ENCODE data around the gene CYBA. TPM values are rescaled to one million over a fixed set of nuclear protein-coding genes. Genes with fewer than 3 reads are reported as not detected.

CYBA gene
- total RNA-seq, 3 donors from 2014 or later = 150 to 316 (median 184) TPM

DNA sequence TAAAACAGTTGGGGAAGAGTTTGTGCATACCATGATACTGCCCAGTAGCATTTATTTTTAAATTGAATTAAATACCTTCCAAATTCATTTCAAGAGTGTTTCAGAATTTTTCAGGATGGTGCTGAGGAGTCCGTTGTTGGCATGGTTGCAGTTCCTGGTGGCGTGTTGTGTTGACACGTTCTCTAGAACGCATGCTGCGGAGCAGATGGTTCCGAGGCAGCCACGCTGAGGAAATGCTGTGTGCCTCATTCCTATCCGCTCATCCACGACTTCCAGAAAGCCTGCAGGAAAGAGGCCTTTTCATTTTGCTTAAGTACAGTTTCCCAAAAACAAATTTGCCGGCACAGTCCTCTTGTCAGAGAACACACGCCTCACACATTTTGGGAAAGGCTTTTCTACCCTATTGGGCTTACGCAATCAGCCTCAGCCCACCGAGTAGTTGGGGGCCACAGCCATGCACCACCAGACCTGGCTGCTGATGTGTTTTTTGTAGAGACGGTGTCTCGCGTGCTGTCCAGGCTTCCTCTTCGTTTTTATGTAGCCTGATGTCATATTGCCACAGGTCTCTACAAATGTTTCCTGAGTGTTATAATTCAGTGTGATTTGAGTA, 44.6 kb downstream of the CYBA start:
- intact Hi-C loops (cut with DNase I, micrococcal nuclease) = no loop called here

DNA sequence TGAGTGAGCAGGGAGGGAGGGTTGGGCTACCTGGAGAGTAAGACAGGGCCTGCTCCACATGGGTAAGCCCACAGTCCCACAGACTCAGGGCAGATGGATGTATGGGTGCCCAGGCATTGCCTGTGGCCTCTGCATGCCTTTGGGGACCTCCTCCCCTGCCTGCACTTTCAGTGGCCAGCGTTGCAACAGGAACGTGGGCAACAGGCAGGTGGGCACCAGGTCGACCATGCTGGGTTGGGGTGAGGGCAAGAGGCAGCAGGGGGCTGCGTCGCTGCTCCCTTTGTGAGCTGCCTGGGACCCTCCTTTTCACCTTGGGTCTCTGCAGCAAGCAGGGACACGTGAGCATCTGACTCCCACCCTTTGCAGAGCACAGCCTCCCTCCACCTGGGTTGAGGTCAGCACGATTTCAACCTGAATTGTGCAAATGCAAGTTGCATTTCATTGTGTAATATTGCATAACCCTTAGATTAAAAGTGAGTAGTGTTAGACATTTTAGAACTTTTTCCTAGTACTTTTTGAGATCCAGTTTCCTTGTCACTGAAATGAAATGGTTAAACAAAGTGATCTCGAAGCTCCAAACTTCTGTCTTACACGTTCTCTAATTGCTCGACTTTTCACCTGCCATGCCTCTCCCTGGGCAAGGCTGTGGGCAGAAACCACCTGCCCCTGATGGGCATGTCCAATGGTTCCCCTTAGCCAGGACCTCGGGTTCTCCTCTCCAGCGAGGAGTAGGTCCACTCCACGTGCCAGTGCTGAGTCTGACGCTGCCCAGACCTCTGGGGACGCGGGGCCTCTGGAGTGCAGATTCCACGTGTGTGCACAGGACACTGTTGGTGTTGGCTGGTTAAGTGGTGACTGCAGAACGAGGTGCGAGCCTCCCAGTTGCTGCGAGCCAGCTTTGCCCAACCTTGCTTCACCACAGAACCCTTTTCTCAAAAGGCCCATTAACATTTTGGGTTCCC, 45.4 kb downstream of the CYBA start:
- Histone ChIP-seq H3K4me1 (ENCODE audit: low read depth) (no peaks in the 10 kb centered on the region), H3K9me3 (no peaks in the 10 kb centered on the region), H3K36me3 (ENCODE audit: low read depth) (no peaks in the 10 kb centered on the region), H3K4me3 (no peak overlapping the region)
- TF ChIP-seq, protein P1, sequence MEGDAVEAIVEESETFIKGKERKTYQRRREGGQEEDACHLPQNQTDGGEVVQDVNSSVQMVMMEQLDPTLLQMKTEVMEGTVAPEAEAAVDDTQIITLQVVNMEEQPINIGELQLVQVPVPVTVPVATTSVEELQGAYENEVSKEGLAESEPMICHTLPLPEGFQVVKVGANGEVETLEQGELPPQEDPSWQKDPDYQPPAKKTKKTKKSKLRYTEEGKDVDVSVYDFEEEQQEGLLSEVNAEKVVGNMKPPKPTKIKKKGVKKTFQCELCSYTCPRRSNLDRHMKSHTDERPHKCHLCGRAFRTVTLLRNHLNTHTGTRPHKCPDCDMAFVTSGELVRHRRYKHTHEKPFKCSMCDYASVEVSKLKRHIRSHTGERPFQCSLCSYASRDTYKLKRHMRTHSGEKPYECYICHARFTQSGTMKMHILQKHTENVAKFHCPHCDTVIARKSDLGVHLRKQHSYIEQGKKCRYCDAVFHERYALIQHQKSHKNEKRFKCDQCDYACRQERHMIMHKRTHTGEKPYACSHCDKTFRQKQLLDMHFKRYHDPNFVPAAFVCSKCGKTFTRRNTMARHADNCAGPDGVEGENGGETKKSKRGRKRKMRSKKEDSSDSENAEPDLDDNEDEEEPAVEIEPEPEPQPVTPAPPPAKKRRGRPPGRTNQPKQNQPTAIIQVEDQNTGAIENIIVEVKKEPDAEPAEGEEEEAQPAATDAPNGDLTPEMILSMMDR (IDR thresholded peaks at IDR 0.05) = no peak
- ATAC-seq = no peak
- DNase-seq = no peak
- intact Hi-C loops (cut with DNase I, micrococcal nuclease) = no loop called here

More for the DNA sequence above, 44.6 kb downstream of the CYBA start:
- ATAC-seq (no peak), DNase-seq (no peak)
- Histone ChIP-seq H3K9me3 (no peaks in the 10 kb centered on the region), H3K4me1 (ENCODE audit: low read depth) (no peaks in the 10 kb centered on the region), H3K36me3 (ENCODE audit: low read depth) (no peaks in the 10 kb centered on the region), H3K4me3 (no peak overlapping the region)
- TF ChIP-seq, protein P1 (IDR thresholded peaks at IDR 0.05) = no peak

DNA sequence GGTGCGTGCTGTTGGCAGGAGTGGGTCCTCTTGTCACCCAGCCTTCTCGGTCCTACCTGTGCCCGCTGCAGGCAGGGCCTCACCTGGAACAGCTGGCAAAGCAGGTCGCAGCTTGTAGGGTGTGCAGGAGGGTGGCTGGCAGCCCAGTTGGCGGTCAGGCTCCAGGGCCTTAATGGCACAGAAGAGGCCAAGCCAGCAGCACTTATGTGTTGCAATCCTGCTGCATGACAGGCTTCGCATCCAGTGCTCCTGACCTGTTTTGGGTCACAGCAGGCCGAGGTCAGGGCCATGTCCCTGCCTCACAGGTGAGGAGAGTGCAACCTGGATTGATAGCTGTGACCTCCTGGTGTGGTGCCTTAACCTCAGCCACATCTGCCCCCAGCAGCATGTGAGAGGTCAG, 48.8 kb downstream of the CYBA start:
- DNase-seq (no peak), ATAC-seq (no peak)
- TF ChIP-seq, protein P1 (IDR thresholded peaks at IDR 0.05) = no peak
- H3K9me3 ChIP-seq = no peaks in the 10 kb centered on the region
- no peaks in the 10 kb centered on the region for H3K4me1 ChIP-seq (ENCODE audit: low read depth)
- intact Hi-C loops (cut with DNase I, micrococcal nuclease) = no loop called here
- no peak overlapping the region for H3K4me3 ChIP-seq
- no peaks in the 10 kb centered on the region for H3K36me3 ChIP-seq (ENCODE audit: low read depth)

DNA sequence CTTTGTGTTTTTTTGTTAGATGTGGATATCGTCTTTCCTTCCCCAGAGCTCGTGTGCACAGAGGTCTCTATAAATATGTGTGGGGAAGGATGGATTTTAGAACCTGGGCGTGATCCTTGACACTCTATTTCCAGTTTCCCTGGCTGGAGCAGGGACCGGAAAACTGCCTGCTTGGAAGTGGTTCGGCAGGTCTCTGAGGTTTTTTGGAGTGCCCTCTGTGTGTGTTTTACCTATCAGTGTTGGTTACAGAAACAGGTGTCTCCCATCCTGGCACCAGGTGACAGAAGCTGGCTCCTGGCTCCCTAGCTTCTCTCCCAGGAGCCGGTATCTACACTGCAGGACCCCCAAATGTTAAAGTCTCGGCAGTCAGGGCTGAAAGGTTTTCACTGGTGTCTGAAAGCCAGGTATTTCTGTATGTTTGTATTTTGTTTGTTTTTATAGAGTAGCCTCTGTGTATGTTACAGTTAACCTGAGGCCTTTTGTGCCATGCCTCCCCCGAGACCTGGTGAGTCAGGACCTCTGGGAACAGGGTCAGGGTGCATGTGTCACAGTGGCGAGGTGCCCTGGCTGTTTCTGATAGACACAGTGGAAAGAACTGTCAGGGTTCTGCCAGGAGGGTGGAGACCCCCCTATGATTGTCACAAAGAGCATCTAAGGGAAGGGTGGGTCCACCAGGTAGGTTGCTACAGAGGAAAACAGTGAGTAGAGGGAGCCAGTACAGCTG, 49.4 kb downstream of the CYBA start:
- H3K36me3 ChIP-seq (ENCODE audit: low read depth) = no peaks in the 10 kb centered on the region
- intact Hi-C loops (cut with DNase I, micrococcal nuclease) = no loop called here
- no peak for DNase-seq
- TF ChIP-seq, protein P1 (IDR thresholded peaks at IDR 0.05) = no peak
- H3K9me3 ChIP-seq = no peaks in the 10 kb centered on the region
- H3K4me1 ChIP-seq (ENCODE audit: low read depth) = no peaks in the 10 kb centered on the region
- ATAC-seq = no peak
- H3K4me3 ChIP-seq = no peak overlapping the region

DNA sequence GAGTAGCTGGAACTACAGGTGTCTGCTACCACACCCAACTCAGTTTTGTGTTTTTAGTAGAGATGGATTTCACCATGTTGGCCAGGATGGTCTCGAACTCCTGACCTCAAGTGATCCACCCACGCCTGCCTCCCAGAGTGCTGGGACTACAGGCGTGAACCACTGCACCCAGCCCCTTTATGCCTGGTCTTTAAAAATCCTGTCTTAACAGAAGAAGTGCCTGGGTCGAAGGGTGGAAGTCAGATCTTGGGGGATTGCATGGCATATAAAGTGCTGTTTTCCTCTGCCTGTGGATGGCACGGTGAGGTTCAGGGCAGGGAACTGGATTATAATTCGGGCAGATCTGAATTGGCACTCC, 50.3 kb downstream of the CYBA start:
- intact Hi-C loops (cut with DNase I, micrococcal nuclease) = no loop called here
- Histone ChIP-seq H3K9me3 (no peaks in the 10 kb centered on the region), H3K36me3 (ENCODE audit: low read depth) (no peaks in the 10 kb centered on the region), H3K4me3 (no peak overlapping the region), H3K4me1 (ENCODE audit: low read depth) (no peaks in the 10 kb centered on the region)
- ATAC-seq (no peak), DNase-seq (no peak)
- TF ChIP-seq, protein P1 (IDR thresholded peaks at IDR 0.05) = no peak
